ENCODE measurements around the gene ALKBH5.

The ALKBH5 gene

DNA sequence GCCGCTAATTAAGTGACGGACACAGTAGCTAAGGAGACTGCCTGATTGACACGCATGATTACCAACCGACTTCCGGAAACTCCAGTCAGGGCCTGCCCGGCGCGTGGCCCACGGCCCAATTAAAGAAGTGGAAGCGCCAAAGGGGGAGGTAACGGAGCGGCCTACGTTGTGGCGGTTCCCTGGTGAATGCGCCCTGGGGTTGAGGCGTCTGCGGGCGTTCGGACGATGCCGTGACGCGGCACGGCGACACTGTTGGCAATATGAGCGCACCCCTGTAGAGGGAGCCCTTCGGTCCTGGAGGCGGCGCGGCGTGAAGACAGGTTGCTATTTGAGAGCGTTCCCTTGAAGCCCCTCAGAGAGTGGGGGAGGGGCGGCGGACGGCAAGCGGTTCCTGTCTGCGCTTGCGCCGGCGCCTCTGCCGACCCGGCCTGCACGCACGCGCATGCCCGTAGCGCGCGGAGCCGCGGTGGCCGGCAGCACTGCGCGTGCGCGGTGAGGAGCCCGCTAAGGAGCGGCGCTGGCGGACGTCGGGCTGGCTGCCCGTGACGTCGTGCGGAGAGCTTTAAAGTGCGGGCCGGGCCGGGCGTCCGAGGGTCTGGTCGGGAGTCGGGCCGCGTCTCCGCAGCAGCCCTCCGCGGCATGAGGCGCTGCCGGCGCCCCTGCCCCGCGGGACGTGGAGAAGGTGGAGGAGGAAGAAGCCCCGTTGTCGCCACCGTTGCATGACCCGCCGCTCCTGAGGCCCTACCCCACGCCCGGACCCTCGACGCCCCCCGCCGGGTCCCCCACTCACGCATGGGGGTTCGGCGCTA is at the start of gene ALKBH5:
TSS of gene ALKBH5 (plus strand) at position 495 of the 809 bp plus-strand sequence. CDS start 416 bp downstream, outside the sequence.
- H3K27ac ChIP-seq, result peak within 1 kb of the TSS; percentile 96
- peak; percentile 98 for DNase-seq
- TF ChIP-seq, protein P1, sequence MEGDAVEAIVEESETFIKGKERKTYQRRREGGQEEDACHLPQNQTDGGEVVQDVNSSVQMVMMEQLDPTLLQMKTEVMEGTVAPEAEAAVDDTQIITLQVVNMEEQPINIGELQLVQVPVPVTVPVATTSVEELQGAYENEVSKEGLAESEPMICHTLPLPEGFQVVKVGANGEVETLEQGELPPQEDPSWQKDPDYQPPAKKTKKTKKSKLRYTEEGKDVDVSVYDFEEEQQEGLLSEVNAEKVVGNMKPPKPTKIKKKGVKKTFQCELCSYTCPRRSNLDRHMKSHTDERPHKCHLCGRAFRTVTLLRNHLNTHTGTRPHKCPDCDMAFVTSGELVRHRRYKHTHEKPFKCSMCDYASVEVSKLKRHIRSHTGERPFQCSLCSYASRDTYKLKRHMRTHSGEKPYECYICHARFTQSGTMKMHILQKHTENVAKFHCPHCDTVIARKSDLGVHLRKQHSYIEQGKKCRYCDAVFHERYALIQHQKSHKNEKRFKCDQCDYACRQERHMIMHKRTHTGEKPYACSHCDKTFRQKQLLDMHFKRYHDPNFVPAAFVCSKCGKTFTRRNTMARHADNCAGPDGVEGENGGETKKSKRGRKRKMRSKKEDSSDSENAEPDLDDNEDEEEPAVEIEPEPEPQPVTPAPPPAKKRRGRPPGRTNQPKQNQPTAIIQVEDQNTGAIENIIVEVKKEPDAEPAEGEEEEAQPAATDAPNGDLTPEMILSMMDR (IDR thresholded peaks at IDR 0.05; ENCODE audit: low read depth, low read length), result peak; percentile 55

DNA sequence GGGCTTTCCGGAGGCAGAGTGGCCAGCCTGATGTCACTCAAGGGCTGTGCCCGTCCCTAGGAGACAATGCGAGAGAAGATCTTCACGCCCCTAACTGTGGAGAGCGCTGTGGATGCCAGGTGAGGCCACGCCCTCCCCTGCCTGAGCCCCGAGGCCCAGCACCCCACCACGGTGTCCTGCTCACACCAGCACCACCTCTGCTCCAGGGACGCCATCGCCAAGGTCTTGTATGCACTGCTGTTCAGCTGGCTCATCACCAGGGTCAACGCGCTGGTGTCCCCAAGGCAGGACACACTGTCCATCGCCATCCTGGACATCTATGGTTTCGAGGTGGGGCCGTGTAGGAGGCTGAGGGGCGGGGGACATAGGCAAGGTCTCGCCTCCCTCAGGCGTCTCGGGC is 47.3 kb upstream of the ALKBH5 start:
- Histone ChIP-seq H3K27ac (no peak overlapping the region), H3K4me3 (ENCODE audit: low read depth, low read length) (no peak overlapping the region), H3K9me3 (ENCODE audit: severe bottlenecking) (no peaks in the 10 kb centered on the region), H3K27me3 (ENCODE audit: insufficient read depth, low read depth, severe bottlenecking) (no peaks in the 10 kb centered on the region), H3K36me3 (no peaks in the 10 kb centered on the region)
- TF ChIP-seq, protein P1 (IDR thresholded peaks at IDR 0.05; ENCODE audit: low read depth, low read length), result no peak
- DNase-seq, result no peak

More for the DNA sequence above, at the start of gene ALKBH5:
- H3K4me3 ChIP-seq (ENCODE audit: low read depth, low read length), result peak within 1 kb of the TSS; percentile 65
- H3K36me3 ChIP-seq, result peaks cover 40% of the 10 kb centered on the region
- no peaks in the 10 kb centered on the region for H3K9me3 ChIP-seq (ENCODE audit: severe bottlenecking)
- no peaks in the 10 kb centered on the region for H3K27me3 ChIP-seq (ENCODE audit: insufficient read depth, low read depth, severe bottlenecking)

DNA sequence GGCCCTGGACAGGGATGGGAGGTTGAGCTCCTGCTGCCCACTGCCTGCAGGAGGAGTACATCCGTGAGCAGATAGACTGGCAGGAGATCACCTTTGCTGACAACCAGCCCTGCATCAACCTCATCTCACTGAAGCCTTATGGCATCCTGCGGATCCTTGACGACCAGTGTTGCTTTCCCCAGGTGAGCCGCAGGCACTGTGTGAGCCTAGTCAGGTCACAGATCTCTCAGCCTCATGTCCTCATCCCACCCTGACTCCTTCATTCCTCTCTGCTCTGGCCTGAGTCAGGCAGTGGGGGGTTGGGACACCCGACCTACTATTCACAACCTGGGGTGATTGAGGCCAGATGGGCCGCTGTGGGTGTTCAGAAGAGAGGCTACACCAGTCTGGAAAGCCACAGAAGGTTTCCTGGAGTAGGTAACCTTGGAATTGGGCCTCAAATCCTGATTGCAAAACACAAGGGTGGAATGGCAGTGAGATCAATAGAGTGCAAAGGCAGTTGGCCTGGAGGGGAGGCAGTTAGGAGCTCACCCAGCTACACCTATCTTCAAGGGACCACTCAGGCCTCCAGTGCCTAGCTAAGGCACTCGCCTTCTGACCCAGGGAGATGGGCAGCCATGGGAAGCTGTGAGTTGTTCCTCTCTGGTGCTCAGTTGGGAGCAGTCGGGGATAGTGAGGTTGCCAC is 45.4 kb upstream of the ALKBH5 start:
- H3K4me3 ChIP-seq (ENCODE audit: low read depth, low read length), result no peak overlapping the region
- no peaks in the 10 kb centered on the region for H3K9me3 ChIP-seq (ENCODE audit: severe bottlenecking)
- no peaks in the 10 kb centered on the region for H3K27me3 ChIP-seq (ENCODE audit: insufficient read depth, low read depth, severe bottlenecking)
- H3K27ac ChIP-seq, result no peak overlapping the region
- TF ChIP-seq, protein P1 (IDR thresholded peaks at IDR 0.05; ENCODE audit: low read depth, low read length), result no peak
- H3K36me3 ChIP-seq, result no peaks in the 10 kb centered on the region
- DNase-seq, result peak; percentile 38

DNA sequence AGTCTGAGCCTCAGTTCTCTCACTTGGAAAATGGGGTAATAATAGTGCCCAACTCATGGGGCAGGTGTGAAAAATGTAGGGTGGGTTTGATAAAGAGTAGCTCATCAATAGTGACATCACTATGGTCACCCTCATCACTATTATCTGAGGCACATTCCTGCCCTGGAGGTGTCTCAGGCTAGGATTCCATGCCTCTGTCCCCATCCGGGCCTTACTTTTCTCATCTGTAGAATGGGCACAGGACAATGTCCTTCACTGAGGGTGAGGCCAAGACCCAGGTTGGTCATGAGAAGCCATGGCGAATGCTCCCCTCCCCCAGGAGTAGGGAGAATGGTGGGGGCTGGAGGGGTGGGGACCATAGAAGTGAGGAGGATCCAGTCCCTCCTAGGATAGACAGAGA is 44.5 kb upstream of the ALKBH5 start:
- TF ChIP-seq, protein P1 (IDR thresholded peaks at IDR 0.05; ENCODE audit: low read depth, low read length), result no peak
- Histone ChIP-seq H3K36me3 (no peaks in the 10 kb centered on the region), H3K27ac (no peak overlapping the region), H3K4me3 (ENCODE audit: low read depth, low read length) (no peak overlapping the region), H3K27me3 (ENCODE audit: insufficient read depth, low read depth, severe bottlenecking) (no peaks in the 10 kb centered on the region), H3K9me3 (ENCODE audit: severe bottlenecking) (no peaks in the 10 kb centered on the region)
- DNase-seq, result no peak

DNA sequence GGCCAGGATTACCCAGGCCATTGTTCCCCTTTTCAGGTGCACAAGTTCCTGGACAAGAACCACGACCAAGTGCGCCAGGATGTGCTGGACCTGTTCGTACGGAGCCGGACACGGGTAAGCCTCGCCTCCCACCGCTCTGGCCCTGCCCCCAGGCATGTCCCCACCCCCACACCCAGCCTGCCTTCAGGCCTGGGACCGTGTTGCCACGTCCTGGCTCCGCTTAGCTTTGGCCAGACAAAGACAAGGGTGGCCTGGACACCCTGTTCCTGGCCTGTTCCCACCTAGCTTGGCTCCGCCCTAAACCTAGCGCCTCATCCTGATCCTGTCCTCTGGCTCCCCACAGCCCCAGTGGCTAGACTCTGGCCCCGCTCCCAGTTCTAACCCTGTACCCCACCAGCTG is 44.1 kb upstream of the ALKBH5 start:
- H3K27me3 ChIP-seq (ENCODE audit: insufficient read depth, low read depth, severe bottlenecking), result no peaks in the 10 kb centered on the region
- TF ChIP-seq, protein P1 (IDR thresholded peaks at IDR 0.05; ENCODE audit: low read depth, low read length), result no peak
- DNase-seq, result no peak
- no peak overlapping the region for H3K4me3 ChIP-seq (ENCODE audit: low read depth, low read length)
- no peaks in the 10 kb centered on the region for H3K9me3 ChIP-seq (ENCODE audit: severe bottlenecking)
- H3K27ac ChIP-seq, result no peak overlapping the region
- no peaks in the 10 kb centered on the region for H3K36me3 ChIP-seq

All from WERI-Rb-1 (cell line).